ENCODE measurements around the gene CARD9. TPM values are rescaled to one million over a fixed set of nuclear protein-coding genes. Genes with fewer than 3 reads are reported as not detected.

Gene CARD9
- total and polyA plus RNA-seq, 2 of the 4 experiments (the other 2 are of a cell fraction): 0.36 to 1.9 TPM

GRCh38 chr9:136368190-136368589, 5.3 kb downstream of the CARD9 start:
- no peak overlapping the region for H3K4me2 ChIP-seq (ENCODE audit: low read depth, low read length)
- no peaks in the 10 kb centered on the region for H3K9me3 ChIP-seq (ENCODE audit: control insufficient read depth, insufficient read depth, low read length)
- H3K56ac ChIP-seq (ENCODE audit: extremely low read depth, insufficient read depth, low read length): no peak overlapping the region
- H4K20me1 ChIP-seq (ENCODE audit: insufficient read depth, low read length): no peaks in the 10 kb centered on the region
- no peak overlapping the region for H2BK5ac ChIP-seq (ENCODE audit: low read depth, low read length, poor library complexity, severe bottlenecking)
- no peak overlapping the region for H3K18ac ChIP-seq (ENCODE audit: low read depth, low read length)
- no peaks in the 10 kb centered on the region for H3K27me3 ChIP-seq (ENCODE audit: control insufficient read depth, insufficient read depth, low read length)
- DNase-seq (no peak), ATAC-seq (ENCODE audit: low read depth) (no peak)
- no peak overlapping the region for H2BK20ac ChIP-seq (ENCODE audit: low read depth, low read length)
- no peak overlapping the region for H3K9ac ChIP-seq (ENCODE audit: low read depth, low read length)
- no peak overlapping the region for H4K8ac ChIP-seq (ENCODE audit: low read depth in 2 of 2, low read length in 2 of 2)
- H3K36me3 ChIP-seq (ENCODE audit: control insufficient read depth, insufficient read depth, low read length): no peaks in the 10 kb centered on the region
- H2BK120ac ChIP-seq (ENCODE audit: low read depth, low read length): no peak overlapping the region
- 73% methylated on average over 9 of the region's 18 CpGs; no CpG with 5 or more reads in 1 of the 2 experiments for WGBS, 2 experiments (ENCODE audit: extremely low coverage in 2 of 2, insufficient read length in 1 of 2)
- H4K91ac ChIP-seq (ENCODE audit: insufficient read depth, low read depth, low read length): no peak overlapping the region
- H2AK9ac ChIP-seq (replicated peaks; ENCODE audit: low read depth, low read length, poor library complexity): no peak overlapping the region
- H3K27ac ChIP-seq (ENCODE audit: insufficient read depth, low read length): no peak overlapping the region
- POLR2A ChIA-PET (ENCODE audit: unreplicated experiment): no interaction called here
- no peak overlapping the region for H4K5ac ChIP-seq (ENCODE audit: low read depth, low read length)
- peaks cover 17% of the 10 kb centered on the region for H3K4me1 ChIP-seq (ENCODE audit: control insufficient read depth, insufficient read depth, low read length)
- in situ Hi-C loops (cut with MboI; ENCODE audit: low sequenced_read_pairs) (no loop called here), intact Hi-C loops (cut with micrococcal nuclease) (no loop called here), dilution Hi-C loops (cut with HindIII; ENCODE audit: low sequenced_read_pairs, unreplicated experiment) (no loop called here)
- peaks cover 9% of the 10 kb centered on the region for H3K9me1 ChIP-seq (ENCODE audit: insufficient read depth, low read length)
- no peak for TF ChIP-seq FOS (IDR thresholded peaks at IDR 0.05; ENCODE audit: low read depth, low read length)
- no peak for TF ChIP-seq ELK1 (IDR thresholded peaks at IDR 0.05; ENCODE audit: borderline replicate concordance, low read depth, low read length)
- no peak for TF ChIP-seq NFE2L2 (IDR thresholded peaks at IDR 0.05; ENCODE audit: low read depth, low read length)
- no peak for TF ChIP-seq MAFK (IDR thresholded peaks at IDR 0.05; ENCODE audit: low read depth, low read length)
- TF ChIP-seq RAD21 (IDR thresholded peaks at IDR 0.05; ENCODE audit: low read length): no peak
- no peak for TF ChIP-seq MXI1 (IDR thresholded peaks at IDR 0.05; ENCODE audit: borderline replicate concordance, low read depth, low read length)
- no peak for TF ChIP-seq RFX5 (IDR thresholded peaks at IDR 0.05; ENCODE audit: low read depth, low read length)
- TF ChIP-seq CHD1 (IDR thresholded peaks at IDR 0.05; ENCODE audit: low read depth, low read length): no peak
- no peak for TF ChIP-seq CEBPB (IDR thresholded peaks at IDR 0.05; ENCODE audit: low read depth, low read length)
- TF ChIP-seq RCOR1 (IDR thresholded peaks at IDR 0.05; ENCODE audit: insufficient replicate concordance, low read length): no peak
- no peak for TF ChIP-seq POLR2A (IDR thresholded peaks at IDR 0.05; ENCODE audit: low read depth, low read length)
- H3K4ac ChIP-seq (ENCODE audit: low read depth, low read length): no peak overlapping the region
- CTCF ChIA-PET: no interaction called here
- no peak overlapping the region for H3K4me3 ChIP-seq (ENCODE audit: insufficient read depth, low read depth, low read length)
- no peak overlapping the region for H3K23ac ChIP-seq (ENCODE audit: low read depth, low read length)
- no peak overlapping the region for H2AFZ ChIP-seq (replicated peaks; ENCODE audit: low read length, poor library complexity)
- peaks cover 3 to 6% of the 10 kb centered on the region in 2 experiments; a peak in 1 of 4 replicates for H3K79me1 ChIP-seq (ENCODE audit: low read depth in 1 of 2, low read length in 2 of 2)
- no peak overlapping the region for H2AK5ac ChIP-seq (ENCODE audit: low read depth, low read length)
- no peak overlapping the region for H3K14ac ChIP-seq (replicated peaks; ENCODE audit: low read depth, low read length)
- H2BK15ac ChIP-seq (ENCODE audit: low read depth, low read length): no peak overlapping the region
- no TSS peak for BruUV-seq (replicated peaks)

Measured in IMR-90 (cell line).